SU-DHL-6 (cell line): ENCODE data around the gene RBFA.
A peak's percentile ranks its signal among the peaks of the same experiment; 100 is the strongest.

Experiments used
- H2AFZ ChIP-seq: fragments of 200-600 bp; sonication (generic); 2 replicates; pipeline ENCODE4 v1.6.1; 2014; ENCODE audit warnings: low read depth, mild to moderate bottlenecking, moderate library complexity, mixed read lengths, antibody characterized with exemption, low read length; ENCODE audit not compliant: severe bottlenecking
- H3F3A ChIP-seq: fragments of 200-600 bp; shearing (Covaris generic); 2 replicates; pipeline ENCODE4 v1.6.0; 2016; ENCODE audit warnings: antibody characterized with exemption, mild to moderate bottlenecking; ENCODE audit not compliant: insufficient read depth
- H3K27ac ChIP-seq: fragments of 200-600 bp; sonication (generic); 2 replicates; pipeline ENCODE4 v1.5.1; 2016; ENCODE audit warnings: low read depth, mild to moderate bottlenecking, low read length, moderate library complexity, mixed read lengths
- H3K27me3 ChIP-seq: fragments of 200-600 bp; sonication (generic), shearing (Covaris generic); 2 replicates; pipeline ENCODE4 v1.6.0; 2014; ENCODE audit warnings: mild to moderate bottlenecking, low read length
- H3K36me3 ChIP-seq: fragments of 200-600 bp; sonication (generic); 2 replicates; pipeline ENCODE4 v1.6.1; 2014; ENCODE audit warnings: mild to moderate bottlenecking, low read length, mixed read lengths
- H3K4me2 ChIP-seq: fragments of 300-600, 200-600 bp; shearing (Covaris generic), sonication (generic); 2 replicates; pipeline ENCODE4 v1.6.0; 2014; ENCODE audit warnings: low read length, low read depth, mild to moderate bottlenecking; ENCODE audit not compliant: poor library complexity, severe bottlenecking
- H3K4me3 ChIP-seq: fragments of 200-600 bp; sonication (generic); 2 replicates; pipeline ENCODE4 v1.5.1; 2014; ENCODE audit warnings: antibody characterized with exemption, low read length, mild to moderate bottlenecking, mixed read lengths; ENCODE audit not compliant: insufficient read depth, poor library complexity, severe bottlenecking
- H3K79me2 ChIP-seq: fragments of 200-600 bp; sonication (generic); 2 replicates; pipeline ENCODE4 v1.6.1; 2014; ENCODE audit warnings: mild to moderate bottlenecking, low read length, moderate library complexity; ENCODE audit not compliant: insufficient read depth
- H3K9ac ChIP-seq: fragments of 200-600 bp; sonication (generic); 2 replicates; pipeline ENCODE4 v1.7.0; 2014; ENCODE audit warnings: mild to moderate bottlenecking, low read length
- H3K9me2 ChIP-seq: fragments of 200-600 bp; sonication (generic); replicated peaks from 2 replicates; pipeline ENCODE4 v1.6.1; 2014; ENCODE audit warnings: low read length; ENCODE audit not compliant: insufficient read depth
- H3K9me3 ChIP-seq: fragments of 200-600 bp; sonication (generic); 2 replicates; pipeline ENCODE4 v1.6.1; 2014; ENCODE audit warnings: low read length, mixed read lengths; ENCODE audit not compliant: insufficient read depth
- H4K20me1 ChIP-seq: fragments of 200-600 bp; sonication (generic); 2 replicates; pipeline ENCODE4 v1.6.1; 2014; ENCODE audit warnings: low read depth, mild to moderate bottlenecking, antibody characterized with exemption, low read length, moderate library complexity, mixed read lengths
- CTCF ChIP-seq: fragments of 200-600 bp; sonication (generic); IDR thresholded peaks from one replicate; pipeline ENCODE4 v1.5.1; 2017; ENCODE audit warnings: antibody characterized with exemption, mild to moderate bottlenecking, low read length, moderate library complexity; ENCODE audit not compliant: insufficient read depth, poor library complexity, severe bottlenecking
- EZH2phosphoT487 ChIP-seq: fragments of 200-600 bp; sonication (generic), shearing (Covaris generic); conservative IDR thresholded peaks from 2 replicates; pipeline ENCODE4 v1.6.1; 2018; ENCODE audit warnings: mild to moderate bottlenecking, antibody characterized with exemption, low read length, moderate library complexity, mixed read lengths

The RBFA gene

GRCh38 chr18:80035997-80036396 lies 1.8 kb downstream of the RBFA start:
- no peaks in the 10 kb centered on the region for H3K9me2 ChIP-seq
- no peak overlapping the region for H3K27ac ChIP-seq

DNA sequence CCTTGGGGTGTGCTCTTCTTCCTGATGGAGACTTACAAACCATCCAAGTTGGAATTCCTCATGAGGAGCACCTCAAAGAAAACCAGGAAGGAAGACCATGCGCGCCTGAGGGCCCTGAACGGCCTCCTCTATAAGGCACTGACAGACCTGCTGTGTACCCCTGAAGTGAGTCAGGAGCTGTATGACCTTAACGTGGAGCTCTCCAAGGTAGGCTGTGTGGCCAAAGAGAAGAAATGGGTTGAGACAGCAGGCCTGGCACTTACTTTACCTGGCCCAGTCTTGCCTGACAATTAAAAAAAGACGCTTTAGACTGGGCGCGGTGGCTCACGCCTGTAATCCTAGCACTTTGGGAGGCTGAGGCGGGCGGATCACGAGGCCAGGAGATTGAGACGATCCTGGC lies 3.1 kb downstream of the RBFA start:
- Histone ChIP-seq H4K20me1 (no peaks in the 10 kb centered on the region), H3K79me2 (peaks cover 30% of the 10 kb centered on the region), H3K4me2 (no peak overlapping the region), H3K9ac (no peak overlapping the region), H3K27me3 (no peaks in the 10 kb centered on the region), H3K9me3 (no peaks in the 10 kb centered on the region), H3K9me2 (no peaks in the 10 kb centered on the region), H3K36me3 (no peaks in the 10 kb centered on the region), H3F3A (no peaks in the 10 kb centered on the region), H3K4me3 (no peak overlapping the region), H2AFZ (no peak overlapping the region), H3K27ac (no peak overlapping the region)
- no peak for TF ChIP-seq EZH2phosphoT487
- TF ChIP-seq CTCF: no peak

More at GRCh38 chr18:80035997-80036396, 1.8 kb downstream of the RBFA start:
- H3K79me2 ChIP-seq: peaks cover 30% of the 10 kb centered on the region
- no peaks in the 10 kb centered on the region for H4K20me1 ChIP-seq
- peaks cover 5% of the 10 kb centered on the region; the same call in 1 of the 2 replicates for H3F3A ChIP-seq
- H3K4me3 ChIP-seq: peak overlapping the region; percentile 98
- no peaks in the 10 kb centered on the region for H3K36me3 ChIP-seq
- no peaks in the 10 kb centered on the region for H3K27me3 ChIP-seq
- H2AFZ ChIP-seq: no peak overlapping the region
- peak overlapping the region; percentile 75 for H3K4me2 ChIP-seq
- H3K9me3 ChIP-seq: no peaks in the 10 kb centered on the region
- TF ChIP-seq CTCF (no peak), EZH2phosphoT487 (no peak)
- H3K9ac ChIP-seq: peak overlapping the region; percentile 84; the same call in 1 of the 2 replicates

DNA sequence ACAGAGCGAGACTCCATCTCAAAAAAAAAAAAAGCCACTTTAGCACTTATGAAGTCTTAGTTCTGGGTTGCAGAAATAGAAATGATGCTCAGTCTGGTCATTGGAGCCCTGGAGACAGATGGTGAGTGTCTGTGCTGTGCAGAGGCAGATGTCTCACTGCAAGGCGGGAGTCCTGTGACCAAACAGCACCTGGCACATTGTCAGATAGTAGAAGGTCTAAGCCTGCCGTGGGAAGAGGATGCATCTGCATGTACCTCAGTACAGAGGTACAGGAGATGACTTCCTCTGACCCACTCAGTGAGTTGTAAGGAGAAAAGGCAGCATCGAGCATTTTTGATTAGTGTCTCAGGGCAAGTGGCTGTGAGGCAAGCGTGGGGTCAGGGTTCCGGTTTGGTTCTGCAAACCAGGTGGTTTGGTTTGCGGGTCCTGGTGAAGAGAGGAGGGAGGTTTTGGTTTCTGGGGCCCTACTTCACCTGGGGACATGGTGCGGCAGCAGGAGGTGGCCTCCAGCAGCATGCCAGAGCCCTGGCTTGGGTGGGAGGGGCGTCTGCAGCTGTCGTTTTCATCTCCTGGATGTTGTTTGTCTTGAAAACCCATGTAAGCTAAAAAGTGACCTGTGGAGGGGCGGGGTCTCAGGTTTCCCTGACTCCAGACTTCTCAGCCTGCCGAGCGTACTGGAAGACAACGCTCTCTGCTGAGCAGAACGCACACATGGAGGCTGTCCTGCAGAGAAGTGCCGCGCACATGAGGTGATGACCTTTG lies 3.8 kb downstream of the RBFA start:
- Histone ChIP-seq H3F3A (no peaks in the 10 kb centered on the region), H3K4me3 (no peak overlapping the region), H3K27ac (no peak overlapping the region), H3K9me2 (no peaks in the 10 kb centered on the region), H3K9ac (no peak overlapping the region), H3K9me3 (no peaks in the 10 kb centered on the region), H3K27me3 (no peaks in the 10 kb centered on the region), H4K20me1 (no peaks in the 10 kb centered on the region), H3K79me2 (peaks cover 30% of the 10 kb centered on the region), H3K4me2 (no peak overlapping the region), H3K36me3 (no peaks in the 10 kb centered on the region), H2AFZ (no peak overlapping the region)
- TF ChIP-seq CTCF (no peak), EZH2phosphoT487 (no peak)
